GM12865 (cell line): ENCODE results near the gene ADAM33.

ENCODE experiments used
- DNase-seq: peaks from one replicate; pipeline ENCODE4 v3.0.0; 2010; ENCODE audit warnings: low read depth
- H3K4me3 ChIP-seq: 2 replicates; pipeline ENCODE4 v1.5.1; 2011; ENCODE audit warnings: mild to moderate bottlenecking, low read depth, low read length, control low read depth
- TF ChIP-seq, protein P1 (sequence below): IDR thresholded peaks from 2 replicates; pipeline ENCODE4 v1.5.1; 2011; ENCODE audit warnings: low read length, control low read depth, low read depth, inconsistent platforms; ENCODE audit not compliant: insufficient read depth; ENCODE audit errors: missing control alignments

The ADAM33 gene

DNA sequence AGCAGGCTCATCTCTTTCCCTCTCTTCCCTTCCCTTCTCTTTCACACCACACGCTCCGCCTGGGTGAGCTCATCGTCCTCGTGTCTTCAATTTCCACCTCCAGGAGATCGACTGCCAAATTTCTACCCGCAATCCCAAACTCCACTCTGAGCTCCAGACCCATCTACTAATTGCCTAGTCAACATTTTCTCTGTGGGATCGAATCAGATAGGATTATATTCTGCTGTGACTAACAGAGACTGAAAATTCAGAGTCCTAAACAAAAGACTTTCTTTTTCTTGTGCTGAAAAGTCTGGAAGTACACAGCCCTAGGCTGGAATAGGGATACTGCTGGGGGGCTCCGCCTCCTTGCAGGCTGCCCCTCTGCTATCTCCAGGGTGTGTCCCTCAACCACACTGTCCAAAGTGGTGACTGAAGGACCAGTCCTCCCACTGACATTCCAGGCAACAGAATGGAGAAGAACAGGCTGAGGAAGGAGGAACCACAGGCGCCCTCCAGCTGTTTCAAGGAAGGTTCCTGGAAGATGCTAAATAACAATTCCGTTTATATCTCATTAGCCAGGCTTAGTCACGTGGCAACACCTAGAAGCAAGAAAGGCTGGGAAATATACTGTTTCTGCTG, 45.7 kb upstream of the ADAM33 start:
- no peak overlapping the region for H3K4me3 ChIP-seq

DNA sequence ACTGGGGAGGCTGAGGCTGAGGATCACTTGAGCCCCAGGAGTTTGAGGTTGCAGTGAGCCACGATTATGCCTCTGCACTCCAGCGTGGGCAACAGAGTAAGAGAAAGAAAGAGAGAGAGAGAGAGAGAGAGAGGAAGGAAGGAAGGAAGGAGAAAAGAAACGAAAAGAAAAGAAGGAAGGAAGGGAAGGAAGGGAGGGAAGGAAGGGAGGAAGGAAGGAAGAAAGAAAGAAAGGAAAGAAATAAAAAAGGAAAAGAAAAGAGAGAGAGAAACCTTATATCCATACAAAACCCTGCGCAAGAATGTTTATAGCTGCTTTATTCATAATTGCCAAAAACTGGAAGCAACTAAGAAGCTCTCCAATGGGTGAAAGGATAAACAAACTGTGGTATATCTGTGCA, 42.5 kb upstream of the ADAM33 start:
- H3K4me3 ChIP-seq = no peak overlapping the region
- DNase-seq = no peak

More for the DNA sequence above, 45.7 kb upstream of the ADAM33 start:
- DNase-seq = no peak
- TF ChIP-seq, protein P1, sequence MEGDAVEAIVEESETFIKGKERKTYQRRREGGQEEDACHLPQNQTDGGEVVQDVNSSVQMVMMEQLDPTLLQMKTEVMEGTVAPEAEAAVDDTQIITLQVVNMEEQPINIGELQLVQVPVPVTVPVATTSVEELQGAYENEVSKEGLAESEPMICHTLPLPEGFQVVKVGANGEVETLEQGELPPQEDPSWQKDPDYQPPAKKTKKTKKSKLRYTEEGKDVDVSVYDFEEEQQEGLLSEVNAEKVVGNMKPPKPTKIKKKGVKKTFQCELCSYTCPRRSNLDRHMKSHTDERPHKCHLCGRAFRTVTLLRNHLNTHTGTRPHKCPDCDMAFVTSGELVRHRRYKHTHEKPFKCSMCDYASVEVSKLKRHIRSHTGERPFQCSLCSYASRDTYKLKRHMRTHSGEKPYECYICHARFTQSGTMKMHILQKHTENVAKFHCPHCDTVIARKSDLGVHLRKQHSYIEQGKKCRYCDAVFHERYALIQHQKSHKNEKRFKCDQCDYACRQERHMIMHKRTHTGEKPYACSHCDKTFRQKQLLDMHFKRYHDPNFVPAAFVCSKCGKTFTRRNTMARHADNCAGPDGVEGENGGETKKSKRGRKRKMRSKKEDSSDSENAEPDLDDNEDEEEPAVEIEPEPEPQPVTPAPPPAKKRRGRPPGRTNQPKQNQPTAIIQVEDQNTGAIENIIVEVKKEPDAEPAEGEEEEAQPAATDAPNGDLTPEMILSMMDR = no peak

DNA sequence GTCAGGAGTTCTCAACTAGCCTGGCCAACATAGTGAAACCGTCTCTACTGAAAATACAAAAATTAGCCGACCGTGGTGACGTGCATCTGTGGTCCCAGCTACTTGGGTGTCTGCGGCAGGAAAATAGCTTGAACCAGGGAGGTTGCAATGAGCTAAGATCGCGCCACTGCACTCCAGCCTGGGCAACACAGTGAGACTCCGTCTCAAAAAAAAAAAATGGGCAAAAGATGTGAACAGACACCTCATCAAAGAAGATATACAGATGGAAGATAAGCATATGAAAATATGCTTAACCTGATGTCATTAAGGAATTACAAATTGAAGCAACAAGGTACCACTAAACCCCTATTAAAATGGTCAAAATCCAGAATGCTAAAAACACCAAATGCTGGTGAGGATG, 41.5 kb upstream of the ADAM33 start:
- TF ChIP-seq, protein P1 = no peak
- H3K4me3 ChIP-seq = no peak overlapping the region
- DNase-seq = no peak

More for the DNA sequence above, 42.5 kb upstream of the ADAM33 start:
- TF ChIP-seq, protein P1 = no peak

DNA sequence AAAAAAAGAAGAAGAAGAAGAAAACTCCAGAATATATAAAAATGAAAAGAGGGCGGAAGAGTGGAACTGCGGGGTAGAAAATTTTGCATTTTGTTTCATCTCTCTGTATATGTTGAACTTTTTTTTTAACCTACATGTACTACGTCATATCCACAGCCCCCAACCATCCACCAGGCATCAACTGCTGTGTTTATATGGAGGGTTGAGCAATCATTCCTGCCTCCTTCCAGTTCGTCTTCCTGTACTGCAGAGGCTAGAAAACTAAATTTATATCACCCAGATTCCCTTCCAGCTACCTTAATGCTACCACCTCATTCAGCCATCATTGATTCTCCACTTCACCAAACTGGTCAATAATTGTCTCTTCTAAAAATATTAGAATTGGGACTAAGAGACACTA, 40.1 kb upstream of the ADAM33 start:
- TF ChIP-seq, protein P1 = no peak
- no peak for DNase-seq
- H3K4me3 ChIP-seq = no peak overlapping the region

DNA sequence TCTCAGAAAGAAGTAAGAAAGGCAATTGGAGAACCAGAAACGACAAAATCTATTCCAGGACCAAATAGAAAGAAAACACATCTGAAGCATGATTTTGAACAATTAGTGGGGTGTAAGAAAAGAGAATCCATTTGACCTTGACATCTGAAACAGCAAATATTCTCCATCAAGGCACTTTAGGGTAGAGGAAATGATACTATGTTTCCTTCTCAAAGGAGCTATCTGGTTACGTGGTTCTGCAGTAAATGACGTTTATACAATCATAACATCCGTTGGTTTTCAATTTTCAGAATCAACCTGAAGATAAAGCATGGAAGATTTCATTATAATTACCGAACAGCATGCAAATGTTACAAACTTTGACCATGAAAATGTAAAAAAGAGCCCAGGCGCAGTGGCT, 38.8 kb upstream of the ADAM33 start:
- H3K4me3 ChIP-seq = no peak overlapping the region
- TF ChIP-seq, protein P1 = no peak
- DNase-seq = peak; percentile 45

DNA sequence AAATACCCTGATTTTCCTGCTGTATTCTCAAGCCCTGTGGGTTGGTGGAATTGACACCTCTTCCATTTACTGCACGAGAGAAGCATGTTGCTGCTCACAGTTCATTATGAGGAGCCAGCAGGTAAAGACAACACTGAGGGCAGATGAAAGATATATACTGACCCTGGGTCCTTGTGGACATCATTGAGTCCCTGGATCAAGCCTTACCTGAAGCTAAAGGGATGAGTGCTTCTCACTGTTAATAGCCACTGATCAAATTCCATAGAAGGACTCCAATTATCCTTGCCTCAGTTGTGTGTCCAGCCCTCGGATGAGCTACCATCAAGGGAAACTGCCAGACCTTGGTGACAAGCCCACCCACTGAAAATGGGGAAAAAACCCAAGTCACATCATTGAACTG, 38.3 kb upstream of the ADAM33 start:
- TF ChIP-seq, protein P1 = no peak
- H3K4me3 ChIP-seq = no peak overlapping the region

DNA sequence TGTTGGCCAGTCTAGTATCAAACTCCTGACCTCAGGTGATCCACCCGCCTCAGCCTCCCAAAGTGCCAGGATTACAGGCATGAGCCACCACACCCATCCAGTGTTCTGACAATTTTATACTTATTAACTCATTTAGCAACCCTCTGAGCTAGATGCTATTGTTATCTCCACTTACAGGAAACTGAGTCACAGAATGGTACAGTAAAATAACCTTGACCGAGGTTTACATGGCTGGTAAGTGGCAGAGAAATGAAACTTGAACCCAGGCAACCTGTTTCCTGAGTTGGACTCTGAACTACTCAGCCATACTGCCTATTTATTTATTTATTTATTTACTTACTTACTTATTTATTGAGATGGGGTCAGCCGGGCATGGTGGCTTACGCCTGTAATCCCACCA, 37.2 kb upstream of the ADAM33 start:
- no peak overlapping the region for H3K4me3 ChIP-seq
- TF ChIP-seq, protein P1 = no peak
- DNase-seq = no peak

More for the DNA sequence above, 38.3 kb upstream of the ADAM33 start:
- DNase-seq = no peak
